ENCODE measurements around the gene CD4. TPM values are rescaled to one million over a fixed set of nuclear protein-coding genes. Genes with fewer than 3 reads are reported as not detected.

CD4 gene
- total and polyA plus RNA-seq, 2 of the 4 experiments (the other 2 are of a cell fraction) = 5.7 to 15.0 TPM

- Histone ChIP-seq H3K4me2 (ENCODE audit: low read depth, low read length) (no peak overlapping the region), H3K14ac (replicated peaks; ENCODE audit: low read depth, low read length) (no peak overlapping the region), H2BK5ac (ENCODE audit: low read depth, low read length, poor library complexity, severe bottlenecking) (no peak overlapping the region), H2AFZ (replicated peaks; ENCODE audit: low read length, poor library complexity) (no peak overlapping the region), H4K5ac (ENCODE audit: low read depth, low read length) (no peak overlapping the region), H3K4me3 (ENCODE audit: insufficient read depth, low read depth, low read length) (no peak overlapping the region), H3K4ac (ENCODE audit: low read depth, low read length) (no peak overlapping the region), H2AK5ac (ENCODE audit: low read depth, low read length) (no peak overlapping the region), H3K4me1 (ENCODE audit: control insufficient read depth, insufficient read depth, low read length) (peaks cover 4% of the 10 kb centered on the region; the same call in 1 of the 2 replicates), H3K9me1 (ENCODE audit: insufficient read depth, low read length) (no peaks in the 10 kb centered on the region), H3K23ac (ENCODE audit: low read depth, low read length) (no peak overlapping the region; the same call in 1 of the 2 replicates), H2BK120ac (ENCODE audit: low read depth, low read length) (no peak overlapping the region), H4K91ac (ENCODE audit: insufficient read depth, low read depth, low read length) (no peak overlapping the region), H2AK9ac (replicated peaks; ENCODE audit: low read depth, low read length, poor library complexity) (peak overlapping the region; percentile 45), H3K27ac (ENCODE audit: insufficient read depth, low read length) (no peak overlapping the region), H4K20me1 (ENCODE audit: insufficient read depth, low read length) (no peaks in the 10 kb centered on the region), H3K56ac (ENCODE audit: extremely low read depth, insufficient read depth, low read length) (no peak overlapping the region), H3K36me3 (ENCODE audit: control insufficient read depth, insufficient read depth, low read length) (no peaks in the 10 kb centered on the region), H3K9me3 (ENCODE audit: control insufficient read depth, insufficient read depth, low read length) (no peaks in the 10 kb centered on the region), H2BK15ac (ENCODE audit: low read depth, low read length) (no peak overlapping the region), H3K27me3 (ENCODE audit: control insufficient read depth, insufficient read depth, low read length) (no peaks in the 10 kb centered on the region), H3K18ac (ENCODE audit: low read depth, low read length) (no peak overlapping the region), H3K9ac (ENCODE audit: low read depth, low read length) (no peak overlapping the region), H2BK20ac (ENCODE audit: low read depth, low read length) (no peak overlapping the region), H4K8ac (ENCODE audit: low read depth in 2 of 2, low read length in 2 of 2) (no peak overlapping the region), H3K79me1 (ENCODE audit: low read depth in 1 of 2, low read length in 2 of 2) (no peaks in the 10 kb centered on the region)
- POLR2A ChIA-PET (ENCODE audit: unreplicated experiment) = no interaction called here
- in situ Hi-C loops (cut with MboI; ENCODE audit: low sequenced_read_pairs) = no loop called here
- ATAC-seq (ENCODE audit: low read depth) (no peak), DNase-seq (no peak)
- dilution Hi-C loops (cut with HindIII; ENCODE audit: low sequenced_read_pairs, unreplicated experiment) = no loop called here
- TF ChIP-seq CEBPB (IDR thresholded peaks at IDR 0.05; ENCODE audit: low read depth, low read length) (no peak), SMC3 (IDR thresholded peaks at IDR 0.05; ENCODE audit: low read depth, low read length) (no peak), CHD1 (IDR thresholded peaks at IDR 0.05; ENCODE audit: low read depth, low read length) (no peak), MAZ (IDR thresholded peaks at IDR 0.05; ENCODE audit: borderline replicate concordance, low read depth, low read length) (no peak), USF2 (IDR thresholded peaks at IDR 0.05; ENCODE audit: low read depth, low read length) (no peak), FOS (IDR thresholded peaks at IDR 0.05; ENCODE audit: low read depth, low read length) (no peak)
- no TSS peak for BruUV-seq (replicated peaks)
- WGBS, 2 experiments (ENCODE audit: extremely low coverage in 2 of 2, insufficient read length in 1 of 2) = 92% methylated on average over 2 of the region's 5 CpGs; no CpG with 5 or more reads in 1 of the 2 experiments
- intact Hi-C loops (cut with micrococcal nuclease) = no loop called here
- CTCF ChIA-PET = interaction anchor here (1.2 to 2.3 kb wide), 2 partner anchors 11 to 24 kb away, joined by 4 to 16 read pairs; partner anchors contain the start of gene MLF2
Measured at GRCh38 chr12:6777386-6777785, 11.9 kb upstream of the CD4 start.
